Activated CD4-positive, alpha-beta T cell treated with anti-CD3 and anti-CD28 coated beads, Interleukin-2, amount 50 U/mL, for 4 hours (primary cell): Measurements from ENCODE around the gene UIMC1.
"Not testable (repeated sequence)": the region's sequence is repeated elsewhere in the genome, so short reads cannot be mapped to it uniquely, and the experiment has no call there.

Experiments
- DNase-seq, 2 experiments: peaks; one replicate each; pipeline ENCODE4 v3.0.0-alpha.2; 2020

Gene UIMC1

DNA sequence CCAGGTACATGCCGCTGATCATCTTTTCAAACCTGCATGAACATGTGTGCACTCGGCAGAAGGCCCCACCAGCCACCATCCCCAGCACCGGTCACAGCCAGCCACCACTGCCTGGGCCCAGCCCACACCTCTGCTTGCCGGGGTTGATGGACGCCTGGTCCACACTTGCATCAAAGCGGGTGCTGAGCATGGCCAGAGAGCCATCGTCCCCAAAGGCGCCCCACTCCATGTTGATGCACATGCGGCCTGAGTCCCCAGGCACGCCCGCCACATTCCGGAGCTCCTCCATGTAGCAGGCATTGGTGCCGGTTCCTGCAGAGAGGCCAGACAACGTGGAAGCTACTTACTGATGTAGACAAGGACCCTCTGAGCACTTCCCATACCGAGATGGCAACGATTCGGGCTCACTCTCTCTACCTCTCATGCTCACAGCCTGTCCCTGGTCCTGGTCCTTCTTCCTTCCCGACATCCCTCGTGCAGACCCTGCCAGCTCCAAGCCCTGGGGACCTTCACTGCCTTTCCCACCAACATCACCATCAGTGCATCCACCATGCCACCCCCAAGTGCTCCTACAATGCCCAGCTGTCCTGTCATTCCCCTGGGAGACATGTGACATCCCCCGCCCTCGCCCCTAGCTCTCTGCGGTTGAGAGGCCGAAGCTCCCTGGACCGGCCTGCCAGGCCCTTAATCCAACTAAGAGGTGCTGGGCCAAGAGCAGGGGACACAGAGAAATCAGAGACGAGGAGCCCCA, 124.6 kb downstream of the UIMC1 start:
- DNase-seq = no peak

DNA sequence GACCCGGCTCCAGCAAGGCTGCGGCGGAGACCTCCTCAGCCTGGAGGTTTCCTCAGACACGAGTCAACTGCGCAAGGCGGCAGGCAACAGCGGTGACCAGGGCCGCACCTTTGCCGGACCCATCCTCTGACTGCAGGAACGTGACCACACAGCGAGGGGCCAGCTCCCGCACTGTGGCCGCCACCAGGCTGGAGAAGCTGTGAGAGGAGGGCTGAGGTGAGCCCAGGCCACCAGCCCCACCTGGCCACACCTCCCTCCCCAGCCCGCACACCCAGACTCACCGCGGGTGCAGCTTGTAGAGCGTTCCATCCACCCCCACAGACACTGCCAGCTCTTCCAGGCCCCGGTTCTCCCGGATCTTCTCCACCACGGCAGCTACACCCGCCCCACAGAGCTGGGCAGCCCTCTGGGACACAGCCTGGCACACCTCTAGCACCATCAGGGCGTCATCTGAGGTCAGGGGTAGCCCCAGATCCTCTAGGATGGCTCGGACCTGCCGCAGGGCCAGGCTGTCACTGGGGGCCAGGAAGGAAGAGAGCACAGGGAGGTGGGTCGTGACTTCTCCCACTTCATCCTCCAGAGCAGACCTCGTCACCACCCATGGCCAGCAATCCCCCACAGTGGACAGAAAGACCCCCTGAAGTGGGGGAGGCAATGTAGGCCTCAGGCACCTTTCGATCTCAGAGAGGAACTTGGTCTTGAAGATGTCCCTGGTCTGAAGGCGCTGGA, 125.4 kb downstream of the UIMC1 start:
- no peak for DNase-seq

DNA sequence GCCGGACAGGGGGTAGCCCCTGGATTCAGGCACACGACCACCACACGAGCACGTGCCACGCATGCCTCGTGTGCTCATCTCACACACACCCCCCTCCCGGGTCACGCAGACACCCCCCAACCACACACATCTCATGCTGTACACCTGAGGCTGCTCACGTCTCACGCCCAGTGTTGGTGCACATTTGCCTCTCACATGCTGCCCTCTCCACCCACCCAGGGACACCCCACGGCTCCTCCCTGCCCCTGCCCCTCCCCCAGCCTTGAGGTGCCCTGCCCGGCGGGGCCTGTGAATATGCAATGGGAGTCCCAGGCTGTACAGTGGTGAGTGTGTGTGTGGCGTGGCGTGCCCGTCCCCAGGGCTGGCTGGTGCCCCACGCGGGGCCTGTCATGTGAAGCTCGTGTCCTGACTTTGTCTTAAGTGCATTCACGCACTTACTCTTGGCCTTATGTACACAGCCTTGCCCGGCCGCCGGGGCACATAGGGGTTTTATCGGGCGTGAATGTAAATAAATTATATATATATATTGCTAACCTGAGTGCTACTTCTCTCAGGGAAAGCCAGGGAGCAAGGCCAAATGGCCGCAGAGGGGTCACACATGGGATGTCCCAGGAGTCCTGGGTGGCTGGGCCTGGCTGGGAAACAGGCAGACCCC, 126.1 kb downstream of the UIMC1 start:
- no peak for DNase-seq

DNA sequence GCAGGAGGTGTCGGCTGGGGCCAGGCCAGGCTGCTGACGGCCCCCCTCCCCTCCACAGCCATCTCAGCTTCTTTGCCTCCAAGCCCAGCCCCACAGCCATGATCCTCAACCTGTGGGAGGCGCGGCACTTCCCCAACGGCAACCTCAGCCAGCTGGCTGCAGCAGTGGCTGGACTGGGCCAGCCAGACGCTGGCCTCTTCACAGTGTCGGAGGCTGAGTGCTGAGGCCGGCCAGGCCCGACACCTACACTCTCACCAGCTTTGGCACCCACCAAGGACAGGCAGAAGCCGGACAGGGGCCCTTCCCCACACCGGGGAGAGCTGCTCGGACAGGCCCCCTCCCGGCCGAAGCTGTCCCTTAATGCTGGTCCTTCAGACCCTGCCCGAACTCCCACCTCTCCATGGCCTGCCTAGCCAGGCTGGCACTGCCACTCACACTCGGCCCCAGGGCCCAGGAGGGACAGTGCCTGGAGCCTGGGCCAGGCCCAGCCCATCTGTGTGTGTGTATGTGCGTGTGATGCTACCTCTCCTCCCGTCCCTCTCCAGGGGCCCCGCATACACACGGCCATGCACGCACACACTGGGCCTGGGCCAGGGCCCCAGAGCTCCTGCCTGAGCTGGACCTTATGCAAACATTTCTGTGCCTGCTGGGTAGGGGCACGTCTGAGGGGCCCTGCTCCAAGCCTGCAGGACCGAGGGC, 126.8 kb downstream of the UIMC1 start:
- no peak for DNase-seq

DNA sequence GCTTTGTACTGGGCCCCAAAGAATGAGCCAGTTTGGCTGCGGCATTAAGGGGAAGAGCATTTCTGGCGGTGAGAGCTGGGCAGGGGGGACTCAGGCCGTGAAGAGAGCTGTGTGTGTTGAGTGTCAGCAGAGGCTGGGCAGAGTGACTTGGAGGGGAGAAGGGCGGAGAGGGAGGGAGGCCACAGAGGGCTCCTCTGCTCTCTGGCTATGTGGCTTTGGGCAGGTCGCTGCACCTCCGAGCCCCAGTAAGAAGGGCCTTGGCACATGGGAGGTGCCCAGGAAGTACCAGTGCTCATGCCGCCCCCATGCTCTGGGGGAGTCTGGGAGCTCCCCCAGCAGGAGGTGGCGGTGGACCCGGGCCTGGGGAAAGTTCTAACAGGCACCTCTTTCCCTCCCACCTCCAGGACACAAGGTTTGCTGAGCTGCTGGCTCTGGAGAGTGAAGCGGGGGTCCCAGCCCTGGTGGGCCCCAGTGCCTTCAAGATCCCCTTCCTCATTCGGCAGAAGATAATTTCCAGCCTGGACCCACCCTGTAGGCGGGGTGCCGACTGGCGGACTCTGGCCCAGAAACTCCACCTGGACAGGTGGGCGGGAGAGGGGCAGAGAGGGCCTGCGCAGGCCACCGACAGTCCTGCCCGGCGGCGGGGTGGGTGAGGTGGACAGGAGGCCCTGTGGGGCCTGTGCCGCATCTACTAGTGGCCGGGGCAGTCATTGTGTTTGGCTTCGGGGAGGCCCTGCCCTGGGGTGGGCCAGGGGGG, 127.5 kb downstream of the UIMC1 start:
- DNase-seq = no peak

DNA sequence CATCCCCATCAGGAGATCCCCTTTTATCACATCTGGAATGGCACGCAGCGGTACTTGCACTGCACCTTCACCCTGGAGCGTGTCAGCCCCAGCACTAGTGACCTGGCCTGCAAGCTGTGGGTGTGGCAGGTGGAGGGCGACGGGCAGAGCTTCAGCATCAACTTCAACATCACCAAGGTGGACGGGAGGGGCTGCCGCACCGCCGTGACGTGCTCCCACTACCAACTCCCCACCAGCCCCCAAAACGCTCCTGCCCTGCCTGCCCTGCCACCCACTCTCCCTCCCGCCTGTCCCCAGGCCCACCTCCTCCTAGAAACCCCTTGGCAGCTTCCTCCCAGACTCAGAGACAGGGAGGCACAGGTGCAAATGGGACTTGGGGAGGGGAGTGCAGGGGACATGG, 128.1 kb downstream of the UIMC1 start:
- DNase-seq = no peak

DNA sequence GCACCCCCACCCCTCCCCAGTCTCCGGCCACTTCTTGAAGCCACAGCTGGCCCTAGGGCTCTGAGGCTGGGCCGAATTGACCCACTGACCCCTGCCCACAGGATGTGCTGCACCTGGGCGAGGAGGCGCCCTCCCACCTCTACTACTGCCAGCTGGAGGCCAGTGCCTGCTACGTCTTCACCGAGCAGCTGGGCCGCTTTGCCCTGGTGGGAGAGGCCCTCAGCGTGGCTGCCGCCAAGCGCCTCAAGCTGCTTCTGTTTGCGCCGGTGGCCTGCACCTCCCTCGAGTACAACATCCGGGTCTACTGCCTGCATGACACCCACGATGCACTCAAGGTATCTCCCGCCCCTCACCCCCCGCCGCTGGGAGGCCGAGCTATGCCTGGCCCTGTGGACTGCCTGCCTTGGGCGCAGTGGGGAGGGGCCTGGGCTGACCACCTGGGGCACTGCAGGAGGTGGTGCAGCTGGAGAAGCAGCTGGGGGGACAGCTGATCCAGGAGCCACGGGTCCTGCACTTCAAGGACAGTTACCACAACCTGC, 128.7 kb downstream of the UIMC1 start:
- DNase-seq = no peak

DNA sequence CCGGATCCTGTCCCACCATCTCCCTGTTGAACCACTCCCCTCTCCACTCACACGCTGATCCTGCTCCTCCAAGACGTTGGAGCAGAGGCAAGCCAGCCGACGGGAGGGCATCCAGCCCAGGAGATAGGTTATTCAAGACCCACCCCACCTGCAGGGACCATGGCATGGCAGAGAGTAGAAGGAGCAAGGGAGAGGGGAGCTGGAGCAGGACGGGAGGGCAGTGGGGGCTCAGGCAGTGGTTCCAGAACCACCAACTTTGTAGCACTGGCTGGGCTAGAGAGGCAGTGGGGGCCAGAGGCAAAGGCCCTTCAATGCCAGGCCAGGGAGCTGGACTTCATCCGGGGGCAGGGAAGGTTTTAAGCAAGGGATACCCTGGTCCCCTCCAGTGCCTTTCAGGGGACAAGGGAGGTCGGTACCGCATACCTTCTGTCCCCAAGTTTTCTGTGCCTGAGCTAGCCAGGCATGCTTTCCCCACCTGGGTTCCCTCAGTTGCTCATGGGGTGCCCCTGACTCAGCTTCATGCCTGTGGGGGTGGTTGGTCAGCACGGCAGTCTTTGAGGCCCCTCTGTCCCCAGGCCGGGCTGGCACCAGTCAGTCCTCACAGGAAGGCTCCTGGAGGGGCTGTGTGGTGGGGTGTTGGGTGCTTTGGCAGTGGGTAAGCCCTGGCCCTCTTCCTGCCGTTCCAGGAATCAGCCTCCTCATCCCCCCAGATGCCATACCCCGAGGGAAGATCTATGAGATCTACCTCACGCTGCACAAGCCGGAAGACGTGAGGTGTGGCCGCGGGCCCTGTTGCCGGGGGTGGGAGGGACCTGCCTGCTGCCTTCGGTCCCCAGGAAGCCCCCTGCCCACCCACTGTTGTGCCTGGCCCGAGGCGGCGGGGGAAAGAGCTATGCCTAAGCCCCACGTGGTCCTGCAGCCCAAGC, 129.8 kb downstream of the UIMC1 start:
- DNase-seq = no peak

DNA sequence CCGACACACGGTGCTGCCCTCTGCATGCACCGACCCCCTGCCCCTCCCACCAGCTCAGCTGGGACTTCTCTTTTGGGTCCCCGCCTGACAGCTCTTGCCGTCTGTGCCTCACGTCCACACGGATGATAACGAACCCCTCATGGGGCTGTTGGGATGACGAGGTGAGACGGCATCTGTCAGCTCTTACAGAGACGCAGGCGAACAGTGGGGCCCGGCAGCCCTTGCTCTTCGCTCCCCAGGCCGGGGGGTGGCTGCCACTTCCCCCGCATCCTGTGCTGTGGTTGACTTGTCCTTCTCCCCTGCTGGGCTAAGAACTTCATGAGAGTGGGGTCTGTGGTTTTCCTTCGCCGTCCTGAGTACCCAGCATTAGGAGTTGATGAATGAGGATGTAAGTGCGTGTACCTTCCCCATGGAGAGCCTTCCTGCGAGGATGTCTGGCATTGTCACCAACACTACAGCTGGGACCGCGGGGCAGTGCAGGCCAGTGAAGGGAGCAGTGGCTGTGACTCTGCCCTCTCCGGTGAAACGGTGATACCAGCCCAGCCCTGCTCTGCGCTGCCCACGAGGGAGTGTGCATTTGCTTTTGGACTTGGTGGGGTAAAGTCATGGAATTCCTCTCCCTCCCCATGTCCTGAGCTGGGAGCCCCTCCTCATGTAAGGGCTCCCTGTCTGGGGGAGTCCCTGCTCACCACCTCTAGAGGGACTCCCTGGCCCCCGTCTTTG, 130.6 kb downstream of the UIMC1 start:
- no peak for DNase-seq

DNA sequence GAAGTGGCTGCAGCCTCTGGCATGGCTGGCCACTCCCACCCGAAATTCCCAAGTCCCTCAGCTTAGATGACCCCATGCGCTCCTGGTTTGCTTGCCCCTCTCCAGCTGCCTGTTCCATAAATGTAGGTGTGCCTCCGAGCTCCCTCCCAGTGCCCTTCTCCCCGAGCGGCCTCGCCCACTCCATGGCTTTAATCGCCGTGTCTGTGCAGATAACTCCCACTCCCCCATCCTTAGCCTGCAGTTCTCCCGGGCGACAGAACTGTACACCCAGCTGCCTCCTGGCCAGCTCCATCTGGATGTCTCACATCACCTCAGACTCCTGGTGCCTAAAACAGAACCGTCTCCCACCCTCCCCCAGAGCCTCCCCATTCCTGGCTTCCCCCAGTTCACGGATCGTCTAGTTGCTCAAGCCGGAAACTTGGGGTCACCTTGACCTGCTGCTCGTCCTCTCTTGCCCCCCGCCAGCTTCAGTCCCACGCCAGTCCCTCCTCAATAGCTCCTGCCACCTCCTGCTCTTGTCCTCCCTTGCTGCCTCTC, 131.5 kb downstream of the UIMC1 start:
- no peak for DNase-seq

DNA sequence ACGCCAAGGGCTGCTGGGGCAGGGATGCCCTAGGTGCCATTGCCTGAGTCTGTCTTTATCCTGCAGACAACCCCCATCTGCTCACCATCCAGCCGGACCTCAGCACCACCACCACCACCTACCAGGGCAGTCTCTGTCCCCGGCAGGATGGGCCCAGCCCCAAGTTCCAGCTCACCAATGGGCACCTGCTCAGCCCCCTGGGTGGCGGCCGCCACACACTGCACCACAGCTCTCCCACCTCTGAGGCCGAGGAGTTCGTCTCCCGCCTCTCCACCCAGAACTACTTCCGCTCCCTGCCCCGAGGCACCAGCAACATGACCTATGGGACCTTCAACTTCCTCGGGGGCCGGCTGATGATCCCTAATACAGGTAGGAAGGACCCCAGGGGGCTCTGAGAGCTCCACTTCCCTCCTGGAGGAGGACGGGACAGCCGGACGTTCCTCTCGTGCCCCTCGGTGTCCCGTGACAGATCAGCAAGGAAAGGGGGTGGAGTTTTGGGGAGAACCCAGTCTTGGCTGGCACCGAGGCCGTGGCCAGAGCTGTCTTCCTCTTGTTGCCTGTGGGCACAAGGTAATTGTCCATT, 132.3 kb downstream of the UIMC1 start:
- DNase-seq = no peak

DNA sequence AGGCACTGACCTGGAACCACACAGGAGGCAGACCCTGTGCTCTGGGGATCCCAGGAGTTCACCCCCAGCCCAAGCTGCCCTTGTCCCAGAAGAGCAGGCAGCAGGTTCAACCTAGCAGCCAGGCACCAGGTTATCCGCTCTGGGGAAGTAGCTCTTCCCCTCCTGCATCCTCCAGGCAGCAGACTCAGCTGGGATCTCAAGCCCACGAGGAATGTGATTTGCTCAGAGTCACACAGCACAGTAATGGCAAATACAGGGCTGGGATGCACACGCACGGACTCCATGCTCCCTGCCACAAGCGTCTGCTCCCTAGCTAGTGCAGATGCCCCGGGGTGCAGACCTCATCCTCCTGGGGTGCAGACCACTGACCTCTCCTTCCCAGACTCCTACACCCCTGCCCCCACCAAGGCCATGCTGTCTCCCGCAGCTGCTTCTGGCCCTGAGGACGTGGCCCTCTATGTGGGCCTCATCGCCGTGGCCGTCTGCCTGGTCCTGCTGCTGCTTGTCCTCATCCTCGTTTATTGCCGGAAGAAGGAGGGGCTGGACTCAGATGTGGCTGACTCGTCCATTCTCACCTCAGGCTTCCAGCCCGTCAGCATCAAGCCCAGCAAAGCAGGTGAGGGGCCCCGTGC, 132.9 kb downstream of the UIMC1 start:
- no peak for DNase-seq

DNA sequence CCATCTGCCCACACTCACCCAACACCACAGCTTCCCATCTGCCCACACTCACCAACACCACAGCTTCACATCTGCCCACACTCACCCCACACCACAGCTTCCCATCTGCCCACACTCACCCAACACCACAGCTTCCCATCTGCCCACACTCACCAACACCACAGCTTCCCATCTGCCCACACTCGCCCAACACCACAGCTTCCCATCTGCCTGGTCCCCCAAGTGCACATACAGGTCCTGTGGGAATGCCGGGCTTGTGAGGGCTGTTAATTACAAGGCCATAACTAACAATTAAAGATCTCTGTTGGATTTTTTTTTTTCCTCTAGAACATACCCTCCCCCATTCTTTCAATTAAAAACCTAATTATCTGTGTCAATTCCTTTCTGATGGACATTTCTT, 133.6 kb downstream of the UIMC1 start:
- not testable (repeated sequence) for DNase-seq

DNA sequence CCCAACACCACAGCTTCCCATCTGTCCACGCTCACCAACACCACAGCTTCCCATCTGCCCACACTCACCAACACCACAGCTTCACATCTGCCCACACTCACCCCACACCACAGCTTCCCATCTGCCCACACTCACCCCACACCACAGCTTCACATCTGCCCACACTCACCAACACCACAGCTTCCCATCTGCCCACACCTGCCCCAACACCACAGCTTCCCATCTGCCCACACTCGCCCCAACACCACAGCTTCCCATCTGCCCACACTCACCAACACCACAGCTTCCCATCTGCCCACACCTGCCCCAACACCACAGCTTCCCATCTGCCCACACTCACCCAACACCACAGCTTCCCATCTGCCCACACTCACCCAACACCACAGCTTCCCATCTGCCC, 134.0 kb downstream of the UIMC1 start:
- DNase-seq = not testable (repeated sequence)

DNA sequence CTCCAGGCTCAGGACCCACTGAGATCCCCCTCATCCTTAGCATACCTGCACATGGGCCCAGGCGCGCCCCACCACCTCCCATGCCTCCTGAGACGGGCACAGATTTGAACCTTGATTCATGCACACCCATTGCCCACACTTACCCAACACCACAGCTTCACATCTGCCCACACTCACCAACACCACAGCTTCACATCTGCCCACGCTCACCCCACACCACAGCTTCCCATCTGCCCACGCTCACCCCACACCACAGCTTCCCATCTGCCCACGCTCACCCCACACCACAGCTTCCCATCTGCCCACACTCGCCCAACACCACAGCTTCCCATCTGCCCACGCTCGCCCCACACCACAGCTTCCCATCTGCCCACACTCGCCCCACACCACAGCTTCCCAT, 135.9 kb downstream of the UIMC1 start:
- not testable (repeated sequence) for DNase-seq

DNA sequence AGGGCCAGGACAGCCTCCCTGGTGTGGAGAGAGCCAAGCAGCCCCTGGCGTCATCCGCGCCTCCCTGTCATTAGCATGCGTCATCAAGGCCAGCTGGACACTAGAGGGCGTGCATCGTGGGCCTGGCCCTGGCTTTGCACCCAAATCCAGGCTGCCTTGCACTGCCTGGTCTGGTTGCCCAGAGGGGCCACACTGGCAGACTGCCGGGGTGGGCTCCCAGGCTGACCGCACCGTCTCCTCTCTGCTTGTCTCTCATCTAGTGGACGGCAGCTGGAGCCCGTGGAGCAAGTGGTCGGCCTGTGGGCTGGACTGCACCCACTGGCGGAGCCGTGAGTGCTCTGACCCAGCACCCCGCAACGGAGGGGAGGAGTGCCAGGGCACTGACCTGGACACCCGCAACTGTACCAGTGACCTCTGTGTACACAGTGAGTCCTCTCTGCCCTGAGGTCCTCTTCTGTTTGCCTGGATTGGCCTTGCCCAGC, 136.4 kb downstream of the UIMC1 start:
- DNase-seq = no peak

DNA sequence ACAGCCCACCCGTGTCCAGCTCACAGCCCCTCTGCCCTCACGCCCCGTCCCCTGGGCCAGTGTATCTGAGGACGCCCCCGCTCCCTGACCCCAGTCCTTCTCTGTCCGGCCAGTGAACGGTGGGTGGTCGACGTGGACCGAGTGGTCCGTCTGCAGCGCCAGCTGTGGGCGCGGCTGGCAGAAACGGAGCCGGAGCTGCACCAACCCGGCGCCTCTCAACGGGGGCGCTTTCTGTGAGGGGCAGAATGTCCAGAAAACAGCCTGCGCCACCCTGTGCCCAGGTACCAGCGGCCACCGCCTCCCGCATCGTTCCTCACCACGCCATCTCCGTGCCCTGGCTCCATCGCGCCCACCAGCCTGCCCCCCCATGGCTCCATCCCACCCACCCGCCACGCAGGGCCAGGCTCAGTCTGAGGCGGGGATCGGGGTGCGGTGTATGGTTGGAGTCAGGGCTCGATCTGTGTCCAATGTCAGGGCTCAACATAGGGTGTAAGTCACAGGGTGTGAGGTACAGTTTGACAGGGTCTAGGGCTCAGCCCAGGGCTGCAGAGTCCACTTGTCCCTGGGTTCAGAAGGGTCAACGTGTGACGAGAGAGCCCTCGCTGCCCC, 137.0 kb downstream of the UIMC1 start:
- DNase-seq = no peak

DNA sequence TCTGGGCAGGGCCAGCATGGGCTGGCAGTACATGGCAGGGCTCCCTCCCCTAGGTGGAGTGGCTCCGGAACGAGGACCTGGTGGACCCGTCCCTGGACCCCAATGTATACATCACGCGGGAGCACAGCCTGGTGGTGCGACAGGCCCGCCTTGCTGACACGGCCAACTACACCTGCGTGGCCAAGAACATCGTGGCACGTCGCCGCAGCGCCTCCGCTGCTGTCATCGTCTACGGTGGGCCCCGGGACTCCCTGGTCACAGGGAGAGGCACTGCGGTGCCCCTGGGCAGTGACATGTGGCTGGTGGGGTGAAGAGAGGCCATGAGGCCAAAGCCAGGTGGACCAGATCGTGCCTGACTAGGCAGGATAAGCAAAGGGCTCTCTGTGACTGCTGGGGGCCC, 137.8 kb downstream of the UIMC1 start:
- DNase-seq = no peak

DNA sequence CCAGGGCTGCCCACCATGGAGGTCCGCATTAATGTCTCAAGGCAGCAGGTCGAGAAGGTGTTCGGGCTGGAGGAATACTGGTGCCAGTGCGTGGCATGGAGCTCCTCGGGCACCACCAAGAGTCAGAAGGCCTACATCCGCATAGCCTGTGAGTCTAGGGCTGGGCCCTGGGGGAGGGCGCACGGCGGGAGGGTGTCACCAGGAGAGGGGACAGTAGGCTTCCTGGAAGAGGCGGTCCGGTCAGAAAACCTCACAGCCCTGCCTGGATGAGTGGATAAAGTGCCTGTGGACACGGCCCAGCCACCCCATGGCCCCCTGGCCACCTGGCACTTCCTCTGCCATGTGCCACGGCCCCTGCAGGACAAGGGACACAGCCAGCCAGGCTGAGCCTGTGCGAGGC, 138.5 kb downstream of the UIMC1 start:
- no peak for DNase-seq
